Loucy (cell line): ENCODE results near the gene KPNA6.
"Not testable (repeated sequence)": the region's sequence is repeated elsewhere in the genome, so short reads cannot be mapped to it uniquely, and the experiment has no call there.

Experiments
- H2AFZ ChIP-seq: fragments of 200-600 bp; sonication (generic); 2 replicates; pipeline ENCODE4 v1.6.0; 2016; ENCODE audit warnings: antibody characterized with exemption, mild to moderate bottlenecking, low read length, moderate library complexity
- H3F3A ChIP-seq: fragments of 200-600 bp; 2 replicates; pipeline ENCODE4 v1.6.0; 2016; ENCODE audit warnings: antibody characterized with exemption, low read depth, mild to moderate bottlenecking
- H3K27me3 ChIP-seq: fragments of 200-600 bp; sonication (generic); 2 replicates; pipeline ENCODE4 v1.6.1; 2014; ENCODE audit warnings: low read length, mild to moderate bottlenecking; ENCODE audit not compliant: insufficient read depth, poor library complexity, severe bottlenecking
- H3K36me3 ChIP-seq: fragments of 200-600 bp; sonication (generic); 2 replicates; pipeline ENCODE4 v1.6.1; 2016; ENCODE audit warnings: low read length; ENCODE audit not compliant: insufficient read depth
- H3K4me1 ChIP-seq: fragments of 200-600 bp; sonication (generic); 2 replicates; pipeline ENCODE4 v1.5.1; 2014; ENCODE audit warnings: low read length, mild to moderate bottlenecking; ENCODE audit not compliant: insufficient read depth, poor library complexity, severe bottlenecking
- H3K4me2 ChIP-seq: fragments of 200-600 bp; sonication (generic); 2 replicates; pipeline ENCODE4 v1.6.0; 2014; ENCODE audit warnings: antibody characterized with exemption, low read length, low read depth, mild to moderate bottlenecking; ENCODE audit not compliant: poor library complexity, severe bottlenecking
- H3K4me3 ChIP-seq: fragments of 200-600 bp; sonication (generic); 2 replicates; pipeline ENCODE4 v1.5.1; 2014; ENCODE audit warnings: low read length, mild to moderate bottlenecking, mixed read lengths; ENCODE audit not compliant: poor library complexity, severe bottlenecking
- H3K79me2 ChIP-seq: fragments of 200-600 bp; sonication (generic); 2 replicates; pipeline ENCODE4 v1.6.1; 2014; ENCODE audit warnings: low read length; ENCODE audit not compliant: insufficient read depth
- H3K9ac ChIP-seq: fragments of 200-600 bp; sonication (generic); 2 replicates; pipeline ENCODE4 v1.6.0; 2014; ENCODE audit warnings: mild to moderate bottlenecking, low read depth, low read length, moderate library complexity; ENCODE audit not compliant: poor library complexity, severe bottlenecking
- H3K9me2 ChIP-seq: fragments of 200-600 bp; sonication (generic); replicated peaks from 2 replicates; pipeline ENCODE4 v1.6.1; 2016; ENCODE audit warnings: low read depth, low read length, mixed read lengths
- H3K9me3 ChIP-seq: fragments of 200-600 bp; sonication (generic); 2 replicates; pipeline ENCODE4 v1.6.1; 2014; ENCODE audit warnings: mild to moderate bottlenecking, antibody characterized with exemption, low read length, low read depth; ENCODE audit not compliant: insufficient read depth
- H4K20me1 ChIP-seq: fragments of 200-600 bp; sonication (generic); 2 replicates; pipeline ENCODE4 v1.6.0; 2014; ENCODE audit warnings: antibody characterized with exemption, low read length, mild to moderate bottlenecking; ENCODE audit not compliant: insufficient read depth, poor library complexity, severe bottlenecking
- EZH2phosphoT487 ChIP-seq: fragments of 200-600 bp; IDR thresholded peaks from 2 replicates; pipeline ENCODE4 v1.6.1; 2018; ENCODE audit warnings: antibody characterized with exemption, mild to moderate bottlenecking, moderate library complexity, borderline replicate concordance
- TF ChIP-seq, protein P1 (sequence below): fragments of 200-600 bp; sonication (generic); conservative IDR thresholded peaks from 2 replicates; pipeline ENCODE4 v1.5.1; 2014; ENCODE audit warnings: mild to moderate bottlenecking, antibody characterized with exemption, low read length

Gene KPNA6

GRCh38 chr1:32063261-32063681 is 44.6 kb upstream of the KPNA6 start:
- peaks cover 26% of the 10 kb centered on the region for H3K4me1 ChIP-seq
- peak overlapping the region; percentile 40 for H3K4me3 ChIP-seq
- peak overlapping the region; percentile 51 for H3K9ac ChIP-seq
- no peaks in the 10 kb centered on the region for H3K27me3 ChIP-seq
- H3K9me2 ChIP-seq, result no peaks in the 10 kb centered on the region
- peak overlapping the region; percentile 61 for H3K4me2 ChIP-seq
- TF ChIP-seq EZH2phosphoT487, result no peak
- TF ChIP-seq, protein P1, sequence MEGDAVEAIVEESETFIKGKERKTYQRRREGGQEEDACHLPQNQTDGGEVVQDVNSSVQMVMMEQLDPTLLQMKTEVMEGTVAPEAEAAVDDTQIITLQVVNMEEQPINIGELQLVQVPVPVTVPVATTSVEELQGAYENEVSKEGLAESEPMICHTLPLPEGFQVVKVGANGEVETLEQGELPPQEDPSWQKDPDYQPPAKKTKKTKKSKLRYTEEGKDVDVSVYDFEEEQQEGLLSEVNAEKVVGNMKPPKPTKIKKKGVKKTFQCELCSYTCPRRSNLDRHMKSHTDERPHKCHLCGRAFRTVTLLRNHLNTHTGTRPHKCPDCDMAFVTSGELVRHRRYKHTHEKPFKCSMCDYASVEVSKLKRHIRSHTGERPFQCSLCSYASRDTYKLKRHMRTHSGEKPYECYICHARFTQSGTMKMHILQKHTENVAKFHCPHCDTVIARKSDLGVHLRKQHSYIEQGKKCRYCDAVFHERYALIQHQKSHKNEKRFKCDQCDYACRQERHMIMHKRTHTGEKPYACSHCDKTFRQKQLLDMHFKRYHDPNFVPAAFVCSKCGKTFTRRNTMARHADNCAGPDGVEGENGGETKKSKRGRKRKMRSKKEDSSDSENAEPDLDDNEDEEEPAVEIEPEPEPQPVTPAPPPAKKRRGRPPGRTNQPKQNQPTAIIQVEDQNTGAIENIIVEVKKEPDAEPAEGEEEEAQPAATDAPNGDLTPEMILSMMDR, result peak; percentile 75
- peaks cover 42% of the 10 kb centered on the region; the same call in 1 of the 2 replicates for H3K36me3 ChIP-seq
- H3K79me2 ChIP-seq, result no peaks in the 10 kb centered on the region
- H4K20me1 ChIP-seq, result peaks cover 8% of the 10 kb centered on the region
- H2AFZ ChIP-seq, result no peak overlapping the region
- no peaks in the 10 kb centered on the region for H3K9me3 ChIP-seq
- peaks cover 21% of the 10 kb centered on the region for H3F3A ChIP-seq

GRCh38 chr1:32065613-32066488 is 42.0 kb upstream of the KPNA6 start:
- H3K79me2 ChIP-seq, H3K9me2 ChIP-seq, H3K9ac ChIP-seq, H3K4me3 ChIP-seq, H4K20me1 ChIP-seq, H2AFZ ChIP-seq, H3K27me3 ChIP-seq, H3K9me3 ChIP-seq: not testable (repeated sequence)
- Histone ChIP-seq H3K4me1 (peaks cover 26% of the 10 kb centered on the region), H3F3A (peaks cover 20% of the 10 kb centered on the region), H3K36me3 (peaks cover 16% of the 10 kb centered on the region; the same call in 1 of the 2 replicates), H3K4me2 (peak overlapping the region; percentile 38)

DNA sequence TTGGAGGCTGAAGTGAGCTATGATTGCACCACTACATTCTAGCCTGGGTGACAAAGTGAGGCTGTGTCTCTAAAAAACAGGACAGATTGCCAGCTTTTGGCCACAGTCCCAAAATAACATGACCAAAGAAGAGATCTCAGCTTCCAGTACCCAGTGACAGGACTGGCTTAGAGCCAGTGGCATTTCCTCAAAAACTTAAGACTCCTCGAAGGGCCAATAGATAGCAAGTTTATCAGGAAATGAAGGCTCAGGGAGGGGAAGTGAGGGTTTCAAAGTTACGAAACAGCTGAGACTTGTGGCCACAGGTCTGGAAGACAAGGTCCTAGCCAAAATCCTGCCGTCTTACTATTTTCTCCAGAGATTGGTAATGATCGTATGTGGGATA is 41.4 kb upstream of the KPNA6 start:
- peaks cover 14% of the 10 kb centered on the region for H3F3A ChIP-seq
- no peaks in the 10 kb centered on the region for H3K79me2 ChIP-seq
- H3K9ac ChIP-seq, result no peak overlapping the region
- no peaks in the 10 kb centered on the region for H3K9me2 ChIP-seq
- H2AFZ ChIP-seq, result no peak overlapping the region
- H3K4me3 ChIP-seq, result no peak overlapping the region
- no peaks in the 10 kb centered on the region for H3K27me3 ChIP-seq
- peaks cover 8% of the 10 kb centered on the region for H4K20me1 ChIP-seq
- peaks cover 26% of the 10 kb centered on the region for H3K4me1 ChIP-seq
- H3K9me3 ChIP-seq, result no peaks in the 10 kb centered on the region
- peak overlapping the region; percentile 38 for H3K4me2 ChIP-seq
- TF ChIP-seq EZH2phosphoT487, result no peak
- TF ChIP-seq, protein P1, result no peak
- H3K36me3 ChIP-seq, result peaks cover 10% of the 10 kb centered on the region; the same call in 1 of the 2 replicates
